Testis (tissue), 3 donors: Measurements from ENCODE around the gene CIAPIN1. TPM values are rescaled to one million over a fixed set of nuclear protein-coding genes. Genes with fewer than 3 reads are reported as not detected.

Experiments
- DNase-seq: peaks from one replicate; pipeline ENCODE4 v3.0.0-alpha.2; 2019
- H3K27ac ChIP-seq, 2 donors: fragments of 200-600 bp; sonication (generic); one replicate each; pipeline ENCODE4 v1.5.1; 2019
- H3K27me3 ChIP-seq: fragments of 200-600 bp; sonication (generic); one replicate; pipeline ENCODE4 v1.5.1; 2019
- H3K36me3 ChIP-seq: fragments of 200-600 bp; sonication (generic); one replicate; pipeline ENCODE4 v1.5.1; 2017; ENCODE audit warnings: low read depth; ENCODE audit errors: missing control alignments
- H3K4me1 ChIP-seq: fragments of 200-600 bp; sonication (generic); one replicate; pipeline ENCODE4 v1.5.1; 2019
- H3K4me3 ChIP-seq, 2 donors: fragments of 200-600 bp; sonication (generic); one replicate each; pipeline ENCODE4 v1.5.1; 2017 to 2019
- H3K9me3 ChIP-seq: fragments of 200-600 bp; sonication (generic); one replicate; pipeline ENCODE4 v1.5.1; 2017
- CTCF ChIP-seq, 3 experiments: fragments of 450-650 bp in 2 of 3; fragments of 200-600 bp in 1 of 3; sonication (generic) in 1 of 3; IDR thresholded peaks; one replicate each; pipeline ENCODE4 v1.5.1; 2016 to 2019; ENCODE audit warnings: antibody characterized with exemption in 3 of 3, mild to moderate bottlenecking in 2 of 3, moderate library complexity in 1 of 3
- POLR2A ChIP-seq: fragments of 450-650 bp; IDR thresholded peaks from one replicate; pipeline ENCODE4 v1.6.1; 2017; ENCODE audit warnings: antibody characterized with exemption, mild to moderate bottlenecking, moderate library complexity
- WGBS, 2 donors: methylation state at CpG; one replicate each; pipeline ENCODE4 v1.1.5; 2018; 5-methylcytosine and 5-hydroxymethylcytosine counted together
- intact Hi-C: fragments of 100-400 bp; cut with DNase I; formaldehyde crosslinking; loops from one replicate; pipeline ENCODE4 v1.15.1; 2023; ENCODE audit warnings: low total_unique reads
- polyA plus RNA-seq: library from polyadenylated mRNA; stranded (reverse); fragments of 350-450 nt; fragmentation: Illumina TruSeq; extraction: RNeasy Lipid Tissue Mini Kit (QIAGEN cat#74804); gene quantifications from one replicate; pipeline ENCODE4 v1.2.3, GENCODE V29; 2014; ENCODE audit warnings: low read depth, low replicate concordance; ENCODE audit not compliant: insufficient read depth
- total RNA-seq, 2 donors: library from RNA; depleted of rRNA; stranded (reverse); fragments of >200 nt; gene quantifications; one replicate each; pipeline ENCODE4 v1.2.3, GENCODE V29; 2016

The CIAPIN1 gene
- total and polyA plus RNA-seq, 3 donors from 2014 or later, result 74.9 to 205 (median 77.1) TPM

- no peak overlapping the region for H3K4me3 ChIP-seq
- H3K36me3 ChIP-seq, result no peaks in the 10 kb centered on the region
- H3K4me1 ChIP-seq, result peaks cover 16% of the 10 kb centered on the region
- no peak for DNase-seq
- no peaks in the 10 kb centered on the region for H3K27me3 ChIP-seq
- intact Hi-C loops, result no loop called here
- no peak overlapping the region for H3K27ac ChIP-seq
- 80 to 87% methylated on average over 7 of the region's 7 CpGs for WGBS, 2 donors
- TF ChIP-seq CTCF (IDR thresholded peaks at IDR 0.05) (no peak), POLR2A (no peak)
- H3K9me3 ChIP-seq, result no peaks in the 10 kb centered on the region
Observed at GRCh38 chr16:57388359-57389086, 58.7 kb downstream of the CIAPIN1 start.

- Histone ChIP-seq H3K4me3 (no peak overlapping the region), H3K4me1 (peaks cover 22% of the 10 kb centered on the region), H3K9me3 (no peaks in the 10 kb centered on the region), H3K27ac (no peak overlapping the region), H3K36me3 (no peaks in the 10 kb centered on the region), H3K27me3 (no peaks in the 10 kb centered on the region)
- 77 to 93% methylated on average over 3 of the region's 3 CpGs for WGBS, 2 donors
- no peak for DNase-seq
- intact Hi-C loops, result no loop called here
- no peak for TF ChIP-seq POLR2A
- no peak for TF ChIP-seq CTCF (IDR thresholded peaks at IDR 0.05)
Observed at GRCh38 chr16:57387598-57388354, 59.4 kb downstream of the CIAPIN1 start.

GRCh38 chr16:57386381-57386951 is 60.7 kb downstream of the CIAPIN1 start:
- H3K4me3 ChIP-seq, result no peak overlapping the region
- H3K27me3 ChIP-seq, result no peaks in the 10 kb centered on the region
- H3K4me1 ChIP-seq, result peaks cover 35% of the 10 kb centered on the region
- TF ChIP-seq CTCF (IDR thresholded peaks at IDR 0.05) (no peak), POLR2A (no peak)
- H3K9me3 ChIP-seq, result no peaks in the 10 kb centered on the region
- WGBS, 2 donors, result 64 to 68% methylated on average over 5 of the region's 5 CpGs
- H3K27ac ChIP-seq, result no peak overlapping the region
- peak; percentile 56 for DNase-seq
- intact Hi-C loops, result no loop called here
- no peaks in the 10 kb centered on the region for H3K36me3 ChIP-seq

- Histone ChIP-seq H3K27ac (no peak overlapping the region), H3K9me3 (no peaks in the 10 kb centered on the region), H3K27me3 (no peaks in the 10 kb centered on the region), H3K36me3 (no peaks in the 10 kb centered on the region), H3K4me1 (peaks cover 39% of the 10 kb centered on the region), H3K4me3 (no peak overlapping the region)
- TF ChIP-seq POLR2A (no peak), CTCF (IDR thresholded peaks at IDR 0.05) (no peak)
- intact Hi-C loops, result no loop called here
- 74 to 87% methylated on average over 5 of the region's 5 CpGs for WGBS, 2 donors
- DNase-seq, result no peak
Observed at GRCh38 chr16:57385083-57385482, 62.1 kb downstream of the CIAPIN1 start.
